Prostate gland (tissue), 2 donors: ENCODE measurements around the gene ENDOV. TPM values are rescaled to one million over a fixed set of nuclear protein-coding genes. Genes with fewer than 3 reads are reported as not detected.

Experiments
- DNase-seq: peaks from one replicate; pipeline ENCODE4 v3.0.0-alpha.2; 2019; ENCODE audit warnings: low spot score
- H3K27ac ChIP-seq, 2 donors: fragments of 200-600 bp; sonication (generic); 2 replicates each; pipeline ENCODE4 v1.5.1; 2017 to 2019
- H3K27me3 ChIP-seq: fragments of 200-600 bp; sonication (generic); replicated peaks from 2 replicates; pipeline ENCODE4 v1.5.1; 2019; ENCODE audit not compliant: insufficient read depth
- H3K36me3 ChIP-seq, 2 donors: fragments of 200-600 bp; sonication (generic); 1 replicate in 1 of 2; 2 replicates in 1 of 2; pipeline versions ENCODE4 v1.5.1 to v1.8.1; 2017 to 2019
- H3K4me1 ChIP-seq: fragments of 200-600 bp; sonication (generic); replicated peaks from 2 replicates; pipeline ENCODE4 v1.5.1; 2019
- H3K4me3 ChIP-seq, 2 donors: fragments of 200-600 bp; sonication (generic); 2 replicates each; pipeline ENCODE4 v1.5.1; 2017 to 2019
- H3K9me3 ChIP-seq: fragments of 200-600 bp; sonication (generic); 2 replicates; pipeline ENCODE4 v1.5.1; 2017
- POLR2A ChIP-seq: fragments of 450-650 bp; IDR thresholded peaks from one replicate; pipeline ENCODE4 v1.6.1; 2016; ENCODE audit warnings: antibody characterized with exemption, mild to moderate bottlenecking
- POLR2AphosphoS5 ChIP-seq: sonication (generic); formaldehyde crosslinking; IDR thresholded peaks from one replicate; pipeline ENCODE4 v1.6.1; 2017; ENCODE audit warnings: antibody characterized with exemption
- WGBS: methylation state at CpG from one replicate; pipeline ENCODE4 v1.1.5; 2018; 5-methylcytosine and 5-hydroxymethylcytosine counted together
- intact Hi-C: fragments of 100-400 bp; cut with DNase I; formaldehyde crosslinking; loops from one replicate; pipeline ENCODE4 v1.14.2; 2022
- total RNA-seq, 2 donors: library from RNA; depleted of rRNA; stranded (reverse); fragments of >200 nt; gene quantifications; one replicate each; pipeline ENCODE4 v1.1.0, GENCODE V29; 2016
- TF ChIP-seq, protein P1 (sequence below), 4 experiments: fragments of 200-600 bp in 2 of 4; fragments of 450-650 bp in 2 of 4; sonication (generic) in 2 of 4; IDR thresholded peaks; 1 replicate in 3 of 4; 2 replicates in 1 of 4; pipeline ENCODE4 v1.5.1; 2016 to 2019; ENCODE audit warnings: antibody characterized with exemption in 4 of 4, mild to moderate bottlenecking in 2 of 4, moderate library complexity in 2 of 4

The ENDOV gene
- total RNA-seq, 2 donors from 2014 or later: 17.0 to 36.9 TPM

DNA sequence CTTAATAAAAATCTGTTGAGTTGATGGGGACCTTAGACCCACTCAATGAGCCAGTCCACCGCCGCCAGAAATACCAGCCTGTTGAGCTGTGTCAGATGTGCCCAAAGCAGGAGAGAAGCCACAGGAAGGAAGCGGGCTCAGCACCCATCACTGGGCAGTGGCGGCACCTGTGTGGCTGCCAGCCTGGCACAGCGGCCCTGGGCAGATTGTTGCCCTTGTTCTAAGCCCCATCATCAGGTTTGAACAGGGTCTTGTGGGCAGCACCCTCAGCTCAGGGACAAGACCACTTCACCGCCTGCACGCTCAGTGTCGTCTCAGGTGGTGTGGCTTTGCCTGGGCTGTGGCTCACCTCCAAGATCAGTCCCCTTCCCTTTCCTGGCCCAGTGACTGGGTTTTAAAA lies 9.3 kb downstream of the ENDOV start:
- Histone ChIP-seq H3K27me3 (no peaks in the 10 kb centered on the region), H3K4me3 (no peak overlapping the region), H3K4me1 (no peaks in the 10 kb centered on the region), H3K27ac (no peak overlapping the region), H3K36me3 (no peaks in the 10 kb centered on the region), H3K9me3 (no peaks in the 10 kb centered on the region)
- DNase-seq: no peak
- 70% methylated on average over 8 of the region's 8 CpGs for WGBS
- no peak for TF ChIP-seq POLR2AphosphoS5
- no peak for TF ChIP-seq POLR2A
- TF ChIP-seq, protein P1, sequence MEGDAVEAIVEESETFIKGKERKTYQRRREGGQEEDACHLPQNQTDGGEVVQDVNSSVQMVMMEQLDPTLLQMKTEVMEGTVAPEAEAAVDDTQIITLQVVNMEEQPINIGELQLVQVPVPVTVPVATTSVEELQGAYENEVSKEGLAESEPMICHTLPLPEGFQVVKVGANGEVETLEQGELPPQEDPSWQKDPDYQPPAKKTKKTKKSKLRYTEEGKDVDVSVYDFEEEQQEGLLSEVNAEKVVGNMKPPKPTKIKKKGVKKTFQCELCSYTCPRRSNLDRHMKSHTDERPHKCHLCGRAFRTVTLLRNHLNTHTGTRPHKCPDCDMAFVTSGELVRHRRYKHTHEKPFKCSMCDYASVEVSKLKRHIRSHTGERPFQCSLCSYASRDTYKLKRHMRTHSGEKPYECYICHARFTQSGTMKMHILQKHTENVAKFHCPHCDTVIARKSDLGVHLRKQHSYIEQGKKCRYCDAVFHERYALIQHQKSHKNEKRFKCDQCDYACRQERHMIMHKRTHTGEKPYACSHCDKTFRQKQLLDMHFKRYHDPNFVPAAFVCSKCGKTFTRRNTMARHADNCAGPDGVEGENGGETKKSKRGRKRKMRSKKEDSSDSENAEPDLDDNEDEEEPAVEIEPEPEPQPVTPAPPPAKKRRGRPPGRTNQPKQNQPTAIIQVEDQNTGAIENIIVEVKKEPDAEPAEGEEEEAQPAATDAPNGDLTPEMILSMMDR (IDR thresholded peaks at IDR 0.05): no peak
- intact Hi-C loops: no loop called here

GRCh38 chr17:80424878-80425765 lies 10.2 kb downstream of the ENDOV start:
- H3K27ac ChIP-seq: no peak overlapping the region
- no peak overlapping the region for H3K4me3 ChIP-seq
- no peaks in the 10 kb centered on the region for H3K9me3 ChIP-seq
- intact Hi-C loops: loop anchor here (5.0 kb wide), 2 partner anchors 152 to 442 kb away; no protein-coding TSS in a partner anchor
- TF ChIP-seq, protein P1 (IDR thresholded peaks at IDR 0.05): no peak
- TF ChIP-seq POLR2AphosphoS5 (no peak), POLR2A (no peak)
- H3K36me3 ChIP-seq: no peaks in the 10 kb centered on the region
- no peak for DNase-seq
- H3K27me3 ChIP-seq: no peaks in the 10 kb centered on the region
- WGBS: 86% methylated on average over 27 of the region's 27 CpGs
- H3K4me1 ChIP-seq: no peaks in the 10 kb centered on the region

DNA sequence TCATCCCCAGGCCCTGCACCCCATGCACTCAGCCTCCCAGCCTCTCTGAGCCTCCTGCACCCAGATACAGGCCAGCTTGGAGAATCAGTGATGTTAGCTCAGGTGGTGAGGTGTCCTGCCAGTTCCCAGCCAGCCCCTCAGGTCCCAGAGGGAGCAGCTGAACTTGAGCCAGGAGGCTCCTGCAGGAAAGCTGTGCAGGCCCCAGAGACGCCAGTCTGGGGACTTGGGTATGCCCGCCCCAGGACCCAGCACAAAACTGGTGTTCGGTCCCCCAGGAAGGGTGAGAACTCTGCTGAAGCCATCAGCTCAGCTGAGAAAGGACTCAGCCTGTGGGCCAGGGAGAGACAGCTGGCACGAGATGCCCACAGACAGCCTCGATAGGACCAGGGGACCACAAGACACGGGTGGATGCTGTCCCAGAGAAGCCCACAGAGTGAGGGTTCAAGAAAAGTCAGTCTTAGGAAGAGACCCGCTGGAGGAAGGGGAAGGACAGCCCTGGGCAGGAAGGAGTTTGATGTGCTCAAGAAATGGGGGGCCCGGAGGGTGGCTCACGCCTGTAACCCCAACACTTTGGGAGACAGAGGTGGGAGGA lies 11.0 kb downstream of the ENDOV start:
- Histone ChIP-seq H3K27me3 (no peaks in the 10 kb centered on the region), H3K36me3 (no peaks in the 10 kb centered on the region), H3K27ac (no peak overlapping the region), H3K4me1 (no peaks in the 10 kb centered on the region), H3K4me3 (no peak overlapping the region), H3K9me3 (no peaks in the 10 kb centered on the region)
- no peak for DNase-seq
- TF ChIP-seq POLR2AphosphoS5 (no peak), POLR2A (no peak)
- TF ChIP-seq, protein P1 (IDR thresholded peaks at IDR 0.05): no peak
- intact Hi-C loops: loop anchor here (2.0 to 5.0 kb wide), 3 partner anchors 151 to 557 kb away; no protein-coding TSS in a partner anchor
- WGBS: 91% methylated on average over 8 of the region's 9 CpGs

- DNase-seq: peak; percentile 33
- intact Hi-C loops: loop anchor here (2.0 to 5.0 kb wide), 3 partner anchors 151 to 556 kb away; no protein-coding TSS in a partner anchor
- WGBS: 40% methylated on average over 24 of the region's 24 CpGs
Measured at GRCh38 chr17:80426671-80427326, 11.8 kb downstream of the ENDOV start.

More at GRCh38 chr17:80426671-80427326, 11.8 kb downstream of the ENDOV start:
- no peaks in the 10 kb centered on the region for H3K4me1 ChIP-seq
- H3K4me3 ChIP-seq: no peak overlapping the region
- TF ChIP-seq, protein P1 (IDR thresholded peaks at IDR 0.05): peak; percentile 91 to 98 (median 96)
- TF ChIP-seq POLR2A (no peak), POLR2AphosphoS5 (peak; percentile 35)
- no peaks in the 10 kb centered on the region for H3K27me3 ChIP-seq
- no peaks in the 10 kb centered on the region for H3K9me3 ChIP-seq
- H3K27ac ChIP-seq: no peak overlapping the region
- no peaks in the 10 kb centered on the region for H3K36me3 ChIP-seq
